ENCODE measurements around the gene TGM5.

Gene TGM5

GRCh38 chr15:43255376-43255775 lies 11.4 kb downstream of the TGM5 start:
- Histone ChIP-seq H3K9ac (ENCODE audit: low read depth, low read length) (no peak overlapping the region), H3K36me3 (ENCODE audit: insufficient read depth, low read length) (no peaks in the 10 kb centered on the region), H3K4me1 (ENCODE audit: control insufficient read depth, insufficient read depth, low read length) (no peaks in the 10 kb centered on the region), H3K27me3 (ENCODE audit: control insufficient read depth, insufficient read depth, low read length) (peaks cover 58% of the 10 kb centered on the region), H3K4me3 (ENCODE audit: low read length) (no peak overlapping the region), H3K9me3 (replicated peaks; ENCODE audit: low read length) (no peaks in the 10 kb centered on the region), H3K4me2 (ENCODE audit: low read length) (no peak overlapping the region)

DNA sequence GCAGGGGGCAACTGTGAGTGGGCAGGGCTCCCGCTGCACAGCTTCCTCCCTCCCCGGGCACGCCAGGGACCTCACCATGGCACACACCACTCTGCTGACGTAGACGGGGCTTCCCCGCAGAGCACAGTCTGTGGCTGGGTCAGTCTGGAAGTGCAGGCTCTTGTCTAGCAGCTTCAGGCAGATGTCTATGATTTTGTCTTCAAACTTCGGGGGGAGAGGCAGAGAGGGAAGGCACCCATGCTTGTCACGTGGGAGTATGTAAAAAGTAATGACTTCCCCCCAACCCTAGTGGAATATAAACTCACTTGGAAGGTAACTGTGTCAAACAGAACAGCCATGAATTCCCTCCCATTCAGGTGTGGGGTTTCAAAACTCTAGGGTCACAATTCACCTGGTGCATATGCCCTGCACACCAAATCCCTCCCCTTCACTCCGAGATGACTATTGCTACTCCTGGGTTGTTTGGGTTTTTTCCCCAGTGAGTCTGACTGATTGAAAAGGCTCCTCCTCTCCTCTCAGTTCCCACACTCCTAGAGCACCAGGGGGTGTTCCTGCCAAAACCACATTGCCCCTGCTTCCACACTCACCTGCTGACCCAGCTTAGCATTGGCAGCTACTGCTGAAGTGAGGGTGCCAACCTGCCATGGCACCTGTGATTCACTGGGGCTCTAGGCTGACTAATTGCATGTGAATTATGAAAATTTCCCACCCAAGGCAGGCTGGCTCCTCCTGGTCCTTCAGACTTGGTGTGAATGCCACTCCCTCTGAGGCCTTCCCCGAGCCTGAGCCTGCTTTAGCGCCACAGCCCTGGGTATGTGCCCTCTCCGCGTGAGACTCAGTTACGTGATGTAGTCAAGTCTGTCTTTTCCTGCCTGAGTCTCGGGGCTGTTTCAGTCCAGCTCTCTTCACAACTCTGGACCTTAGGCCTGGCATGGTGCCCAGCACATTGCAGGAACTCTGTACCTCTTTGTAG lies 13.0 kb downstream of the TGM5 start:
- H3K4me1 ChIP-seq (ENCODE audit: control insufficient read depth, insufficient read depth, low read length) = no peaks in the 10 kb centered on the region
- no peak overlapping the region for H3K4me2 ChIP-seq (ENCODE audit: low read length)
- H3K4me3 ChIP-seq (ENCODE audit: low read length) = no peak overlapping the region
- H3K9ac ChIP-seq (ENCODE audit: low read depth, low read length) = no peak overlapping the region
- peaks cover 42% of the 10 kb centered on the region for H3K27me3 ChIP-seq (ENCODE audit: control insufficient read depth, insufficient read depth, low read length)
- H3K36me3 ChIP-seq (ENCODE audit: insufficient read depth, low read length) = no peaks in the 10 kb centered on the region
- H3K9me3 ChIP-seq (replicated peaks; ENCODE audit: low read length) = no peaks in the 10 kb centered on the region

- H3K9ac ChIP-seq (ENCODE audit: low read depth, low read length) = no peak overlapping the region
- H3K4me1 ChIP-seq (ENCODE audit: control insufficient read depth, insufficient read depth, low read length) = no peaks in the 10 kb centered on the region
- peaks cover 36% of the 10 kb centered on the region for H3K27me3 ChIP-seq (ENCODE audit: control insufficient read depth, insufficient read depth, low read length)
Measured at GRCh38 chr15:43251871-43252250, 14.9 kb downstream of the TGM5 start.

GRCh38 chr15:43251185-43251870 lies 15.4 kb downstream of the TGM5 start:
- H3K36me3 ChIP-seq (ENCODE audit: insufficient read depth, low read length) = no peaks in the 10 kb centered on the region
- no peak overlapping the region for H3K4me2 ChIP-seq (ENCODE audit: low read length)
- no peak overlapping the region for H3K4me3 ChIP-seq (ENCODE audit: low read length)
- no peaks in the 10 kb centered on the region for H3K4me1 ChIP-seq (ENCODE audit: control insufficient read depth, insufficient read depth, low read length)
- H3K27me3 ChIP-seq (ENCODE audit: control insufficient read depth, insufficient read depth, low read length) = peaks cover 37% of the 10 kb centered on the region
- H3K9ac ChIP-seq (ENCODE audit: low read depth, low read length) = no peak overlapping the region
- no peaks in the 10 kb centered on the region for H3K9me3 ChIP-seq (replicated peaks; ENCODE audit: low read length)

More at GRCh38 chr15:43251871-43252250, 14.9 kb downstream of the TGM5 start:
- no peaks in the 10 kb centered on the region for H3K36me3 ChIP-seq (ENCODE audit: insufficient read depth, low read length)
- no peak overlapping the region for H3K4me3 ChIP-seq (ENCODE audit: low read length)
- no peaks in the 10 kb centered on the region for H3K9me3 ChIP-seq (replicated peaks; ENCODE audit: low read length)
- H3K4me2 ChIP-seq (ENCODE audit: low read length) = no peak overlapping the region

- Histone ChIP-seq H3K36me3 (ENCODE audit: insufficient read depth, low read length) (no peaks in the 10 kb centered on the region), H3K4me3 (ENCODE audit: low read length) (no peak overlapping the region), H3K27me3 (ENCODE audit: control insufficient read depth, insufficient read depth, low read length) (peaks cover 38% of the 10 kb centered on the region), H3K9me3 (replicated peaks; ENCODE audit: low read length) (no peaks in the 10 kb centered on the region), H3K4me2 (ENCODE audit: low read length) (no peak overlapping the region), H3K9ac (ENCODE audit: low read depth, low read length) (no peak overlapping the region), H3K4me1 (ENCODE audit: control insufficient read depth, insufficient read depth, low read length) (no peaks in the 10 kb centered on the region)
Measured at GRCh38 chr15:43250785-43251184, 15.9 kb downstream of the TGM5 start.

GRCh38 chr15:43249699-43250203 lies 17.0 kb downstream of the TGM5 start:
- H3K4me3 ChIP-seq (ENCODE audit: low read length) = no peak overlapping the region
- H3K9me3 ChIP-seq (replicated peaks; ENCODE audit: low read length) = no peaks in the 10 kb centered on the region

DNA sequence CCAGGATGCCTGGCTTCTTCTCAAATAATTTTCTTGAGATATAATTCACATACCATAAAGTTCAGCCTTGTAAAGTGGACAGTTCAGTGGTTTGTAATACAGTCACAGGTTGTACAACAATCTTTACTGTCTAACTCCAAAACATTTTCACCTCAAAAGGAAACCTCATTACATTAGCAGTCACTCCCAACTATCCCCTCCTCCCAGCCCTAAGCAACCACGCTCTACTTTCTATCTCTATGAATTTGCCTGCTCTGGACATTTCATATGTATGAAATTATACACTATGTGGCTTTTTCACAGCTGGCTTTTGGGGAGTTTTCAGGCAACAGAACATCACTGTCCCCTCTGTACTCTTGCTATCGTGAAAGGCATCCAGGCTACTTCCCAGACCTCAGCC lies 17.5 kb downstream of the TGM5 start:
- H3K27me3 ChIP-seq (ENCODE audit: control insufficient read depth, insufficient read depth, low read length) = peaks cover 39% of the 10 kb centered on the region
- no peak overlapping the region for H3K9ac ChIP-seq (ENCODE audit: low read depth, low read length)
- H3K4me1 ChIP-seq (ENCODE audit: control insufficient read depth, insufficient read depth, low read length) = no peaks in the 10 kb centered on the region
- H3K36me3 ChIP-seq (ENCODE audit: insufficient read depth, low read length) = no peaks in the 10 kb centered on the region
- H3K4me3 ChIP-seq (ENCODE audit: low read length) = no peak overlapping the region
- no peaks in the 10 kb centered on the region for H3K9me3 ChIP-seq (replicated peaks; ENCODE audit: low read length)
- H3K4me2 ChIP-seq (ENCODE audit: low read length) = no peak overlapping the region

More at GRCh38 chr15:43249699-43250203, 17.0 kb downstream of the TGM5 start:
- Histone ChIP-seq H3K4me2 (ENCODE audit: low read length) (no peak overlapping the region), H3K9ac (ENCODE audit: low read depth, low read length) (no peak overlapping the region), H3K27me3 (ENCODE audit: control insufficient read depth, insufficient read depth, low read length) (peaks cover 39% of the 10 kb centered on the region), H3K4me1 (ENCODE audit: control insufficient read depth, insufficient read depth, low read length) (no peaks in the 10 kb centered on the region), H3K36me3 (ENCODE audit: insufficient read depth, low read length) (no peaks in the 10 kb centered on the region)

DNA sequence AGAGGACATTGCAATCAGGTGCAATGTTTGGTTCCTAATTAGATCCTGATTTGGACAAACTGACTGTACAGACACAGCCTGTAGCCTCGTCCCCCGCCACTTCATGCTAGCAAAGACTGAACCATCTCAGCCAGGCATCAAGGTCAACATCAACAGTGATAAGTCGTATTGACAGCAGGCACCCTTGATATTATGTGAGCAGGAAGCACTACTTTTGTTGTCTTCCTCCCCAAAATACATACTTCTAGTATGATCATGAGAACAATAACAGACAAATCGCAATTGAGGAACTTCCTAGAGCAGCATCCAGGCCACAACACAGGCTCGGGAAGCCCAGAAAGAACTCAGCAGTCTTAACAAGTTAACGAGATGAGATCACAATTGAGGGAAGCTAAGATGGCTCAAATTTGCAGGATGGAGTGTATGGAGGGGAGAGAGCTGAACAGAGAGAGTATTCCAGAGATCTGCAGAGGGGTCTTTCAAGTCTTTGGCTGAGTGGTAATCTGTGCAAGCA lies 20.4 kb downstream of the TGM5 start:
- Histone ChIP-seq H3K36me3 (ENCODE audit: insufficient read depth, low read length) (no peaks in the 10 kb centered on the region), H3K4me1 (ENCODE audit: control insufficient read depth, insufficient read depth, low read length) (no peaks in the 10 kb centered on the region), H3K27me3 (ENCODE audit: control insufficient read depth, insufficient read depth, low read length) (peaks cover 50% of the 10 kb centered on the region), H3K9me3 (replicated peaks; ENCODE audit: low read length) (no peaks in the 10 kb centered on the region), H3K4me2 (ENCODE audit: low read length) (no peak overlapping the region), H3K9ac (ENCODE audit: low read depth, low read length) (no peak overlapping the region), H3K4me3 (ENCODE audit: low read length) (no peak overlapping the region)

DNA sequence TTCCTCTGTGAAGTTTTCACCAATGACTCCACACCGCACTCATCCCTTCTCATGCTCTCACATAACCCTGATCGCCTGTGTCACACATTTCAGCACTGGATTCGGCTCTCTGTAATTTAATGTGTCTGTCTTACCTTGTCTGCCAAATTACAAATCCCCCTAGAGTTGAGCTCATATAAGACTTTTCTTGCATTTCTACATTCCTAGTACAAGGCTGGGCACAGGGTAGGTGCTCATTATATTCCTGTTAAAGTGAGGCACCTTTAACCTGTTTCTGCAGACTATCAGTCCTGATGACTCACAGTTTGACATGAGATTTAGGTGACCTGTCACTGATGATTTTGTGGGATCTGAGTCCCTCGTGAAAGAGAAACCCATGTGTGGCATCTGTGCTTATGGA lies 22.6 kb downstream of the TGM5 start:
- Histone ChIP-seq H3K4me3 (ENCODE audit: low read length) (no peak overlapping the region), H3K9ac (ENCODE audit: low read depth, low read length) (no peak overlapping the region), H3K27me3 (ENCODE audit: control insufficient read depth, insufficient read depth, low read length) (peaks cover 66% of the 10 kb centered on the region), H3K4me2 (ENCODE audit: low read length) (no peak overlapping the region), H3K36me3 (ENCODE audit: insufficient read depth, low read length) (no peaks in the 10 kb centered on the region), H3K4me1 (ENCODE audit: control insufficient read depth, insufficient read depth, low read length) (no peaks in the 10 kb centered on the region), H3K9me3 (replicated peaks; ENCODE audit: low read length) (no peaks in the 10 kb centered on the region)

- peaks cover 75% of the 10 kb centered on the region for H3K27me3 ChIP-seq (ENCODE audit: control insufficient read depth, insufficient read depth, low read length)
- H3K9me3 ChIP-seq (replicated peaks; ENCODE audit: low read length) = no peaks in the 10 kb centered on the region
- no peaks in the 10 kb centered on the region for H3K36me3 ChIP-seq (ENCODE audit: insufficient read depth, low read length)
- H3K4me2 ChIP-seq (ENCODE audit: low read length) = no peak overlapping the region
- no peak overlapping the region for H3K9ac ChIP-seq (ENCODE audit: low read depth, low read length)
- no peak overlapping the region for H3K4me3 ChIP-seq (ENCODE audit: low read length)
- H3K4me1 ChIP-seq (ENCODE audit: control insufficient read depth, insufficient read depth, low read length) = no peaks in the 10 kb centered on the region
Measured at GRCh38 chr15:43243020-43243645, 23.6 kb downstream of the TGM5 start.

- no peak overlapping the region for H3K4me3 ChIP-seq (ENCODE audit: low read length)
- no peak overlapping the region for H3K4me2 ChIP-seq (ENCODE audit: low read length)
- H3K4me1 ChIP-seq (ENCODE audit: control insufficient read depth, insufficient read depth, low read length) = no peaks in the 10 kb centered on the region
- H3K36me3 ChIP-seq (ENCODE audit: insufficient read depth, low read length) = no peaks in the 10 kb centered on the region
- no peak overlapping the region for H3K9ac ChIP-seq (ENCODE audit: low read depth, low read length)
- peaks cover 80% of the 10 kb centered on the region for H3K27me3 ChIP-seq (ENCODE audit: control insufficient read depth, insufficient read depth, low read length)
- no peaks in the 10 kb centered on the region for H3K9me3 ChIP-seq (replicated peaks; ENCODE audit: low read length)
Measured at GRCh38 chr15:43242616-43243015, 24.1 kb downstream of the TGM5 start.

Data from skeletal muscle satellite cell (primary cell).